GM21529 (cell line): ENCODE data around the gene TTLL5.
"Not testable (repeated sequence)": the region's sequence is repeated elsewhere in the genome, so short reads cannot be mapped to it uniquely, and the experiment has no call there.

ENCODE experiments used
- ATAC-seq: cut with Tn5 transposase; IDR thresholded peaks from one replicate; pipeline ENCODE4 v1.9.1; 2021; ENCODE audit not compliant: unreplicated experiment

TTLL5 gene

GRCh38 chr14:75831455-75831854 lies 170.4 kb downstream of the TTLL5 start:
- ATAC-seq, result no peak

GRCh38 chr14:75831952-75832351 lies 170.9 kb downstream of the TTLL5 start:
- no peak for ATAC-seq

GRCh38 chr14:75832621-75833297 lies 171.7 kb downstream of the TTLL5 start:
- no peak for ATAC-seq

GRCh38 chr14:75833326-75834020 lies 172.4 kb downstream of the TTLL5 start:
- no peak for ATAC-seq

DNA sequence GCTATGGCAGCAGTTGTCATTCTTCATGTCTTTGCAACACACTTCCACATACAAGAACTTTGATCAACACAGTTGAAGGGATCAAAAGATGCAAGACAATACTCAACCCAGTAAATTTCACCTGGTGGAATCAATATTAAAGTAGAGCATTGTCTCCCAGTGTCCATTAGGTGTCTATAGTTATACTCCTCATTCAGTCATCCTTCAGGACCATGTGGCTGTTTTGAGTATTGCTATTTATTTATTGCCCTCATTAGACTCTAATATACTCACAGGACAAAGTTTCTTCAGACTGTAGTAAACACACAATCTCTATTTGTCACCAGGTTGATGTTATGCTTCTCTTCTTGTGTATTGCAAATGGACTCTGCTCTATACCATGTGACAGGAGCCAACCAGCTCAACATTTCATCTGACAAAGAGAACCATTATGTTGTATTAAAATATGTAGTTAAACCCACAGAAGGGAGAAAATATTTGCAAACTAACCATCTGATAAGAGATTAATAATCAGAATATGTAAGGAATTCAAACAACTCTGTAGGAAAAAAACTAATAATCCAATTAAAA lies 174.2 kb downstream of the TTLL5 start:
- no peak for ATAC-seq

DNA sequence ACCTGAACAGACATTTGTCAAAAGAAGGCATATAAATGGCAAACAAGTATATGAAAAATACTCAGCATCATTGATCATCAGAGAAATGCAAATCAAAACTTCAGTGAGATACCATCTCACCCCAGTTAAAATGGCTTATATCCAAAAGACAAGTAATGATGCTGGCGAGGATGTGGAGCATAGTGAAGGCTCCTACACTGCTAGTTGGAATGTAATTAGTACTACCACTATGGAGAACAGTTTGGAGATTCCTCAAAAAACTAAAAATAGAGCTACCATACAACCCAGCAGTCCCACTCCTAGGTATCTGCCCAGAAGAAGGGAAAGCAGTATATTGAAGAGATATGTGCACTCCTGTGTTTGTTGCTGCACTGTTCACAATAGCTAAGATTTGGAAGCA lies 174.7 kb downstream of the TTLL5 start:
- no peak for ATAC-seq

DNA sequence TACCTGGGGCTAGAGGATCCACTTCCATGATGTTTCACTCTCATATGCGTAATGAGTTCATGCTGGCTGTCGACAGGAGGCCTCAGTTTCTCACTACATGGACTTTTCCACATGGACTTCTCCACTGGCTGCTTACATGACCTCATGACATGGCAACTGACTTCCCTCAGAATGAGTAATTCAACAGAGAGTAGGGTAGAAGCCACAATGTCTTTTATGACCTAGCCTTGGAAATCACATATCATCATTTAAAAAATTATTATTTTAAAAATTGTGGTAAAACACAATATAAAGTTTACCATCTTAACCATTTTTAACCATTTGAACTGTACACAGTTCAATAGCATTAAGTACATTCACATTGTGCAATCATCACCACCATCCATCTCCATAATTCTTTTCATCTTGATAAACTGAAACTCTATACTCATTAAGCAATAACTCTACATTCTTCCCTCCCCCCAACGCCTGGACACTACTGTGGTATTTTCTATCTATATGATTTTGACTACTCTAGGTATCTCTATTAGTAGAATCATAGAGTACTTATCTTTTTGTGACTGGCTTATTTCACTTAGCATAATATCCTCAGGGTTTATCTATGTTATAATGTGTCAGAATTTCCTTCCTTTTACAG lies 176.2 kb downstream of the TTLL5 start:
- ATAC-seq, result no peak

DNA sequence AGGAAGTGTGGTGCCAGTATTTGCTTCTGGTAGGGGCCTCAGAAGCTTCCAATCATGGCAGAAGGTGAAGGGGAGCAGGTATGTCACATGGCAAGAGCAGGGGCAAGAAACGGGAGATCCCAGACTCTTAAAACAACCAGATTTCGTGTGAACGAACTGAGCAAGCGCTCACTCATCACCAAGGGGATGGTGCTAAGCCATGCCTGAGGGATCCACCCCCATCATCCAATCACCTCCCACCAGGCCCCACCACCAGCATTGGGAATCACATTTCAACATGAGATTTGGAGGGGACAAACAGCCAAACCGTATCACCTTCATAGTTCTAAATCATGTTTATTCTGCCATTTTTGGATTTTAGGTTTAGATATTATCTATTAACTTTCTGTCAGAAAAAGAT lies 179.9 kb downstream of the TTLL5 start:
- ATAC-seq, result no peak

GRCh38 chr14:75842551-75842950 lies 181.5 kb downstream of the TTLL5 start:
- no peak for ATAC-seq

DNA sequence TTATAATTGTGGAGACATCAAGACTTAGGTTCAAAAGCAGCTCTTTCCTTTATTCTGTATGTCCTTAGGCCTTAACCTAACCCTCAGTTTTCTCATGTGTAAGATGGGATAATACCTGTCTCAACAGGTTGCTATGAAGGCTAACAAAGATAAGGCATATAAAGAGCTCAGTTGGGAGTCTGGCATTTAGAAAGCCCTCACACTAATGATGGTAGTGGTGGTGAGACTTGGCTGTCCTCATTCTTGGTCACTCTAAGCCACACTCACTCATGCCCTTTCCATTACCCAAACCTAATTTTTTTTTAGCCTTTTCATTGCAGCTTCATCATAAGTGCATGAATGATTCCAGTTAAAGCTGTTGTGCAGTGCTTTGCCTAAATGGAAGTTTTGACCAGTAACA lies 183.4 kb downstream of the TTLL5 start:
- ATAC-seq, result no peak

GRCh38 chr14:75845136-75845804 lies 184.2 kb downstream of the TTLL5 start:
- ATAC-seq, result no peak

DNA sequence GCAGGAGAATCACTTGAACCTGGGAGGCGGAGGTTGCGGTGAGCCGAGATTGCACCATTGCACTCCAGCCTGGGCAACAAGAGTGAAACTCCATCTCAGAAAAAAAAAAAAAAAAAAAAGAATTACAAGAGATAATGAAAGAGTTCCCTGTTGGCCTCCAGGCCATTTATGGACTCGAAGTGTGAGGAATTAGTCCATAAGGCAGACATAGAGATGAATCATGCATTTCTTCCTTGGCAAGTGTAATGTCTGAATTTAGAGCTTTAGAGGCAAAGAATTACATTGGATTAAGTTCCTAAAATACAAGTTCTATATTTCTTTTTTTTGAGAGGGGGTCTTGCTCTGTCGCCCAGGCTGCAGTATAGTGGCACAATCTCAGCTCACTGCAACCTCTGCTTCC lies 185.6 kb downstream of the TTLL5 start:
- not testable (repeated sequence) for ATAC-seq

DNA sequence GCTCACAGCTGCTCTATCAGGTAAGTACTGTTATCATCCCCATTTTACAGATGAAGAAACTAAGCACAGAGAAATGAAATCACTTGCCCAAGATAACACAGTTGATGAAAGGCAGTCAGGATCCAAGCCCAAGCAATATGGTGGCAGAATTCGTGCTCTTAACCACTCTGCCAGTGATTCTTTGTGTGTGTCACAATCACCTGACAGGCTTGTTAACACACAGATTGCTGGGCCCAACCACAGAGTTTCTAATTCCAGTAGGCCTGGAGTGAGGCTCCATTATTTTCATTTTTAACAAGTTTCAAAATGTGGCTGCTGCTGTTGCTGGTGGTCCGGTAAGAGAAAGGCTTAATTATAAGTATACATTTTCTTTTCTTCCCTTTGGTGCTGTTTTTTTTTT lies 186.5 kb downstream of the TTLL5 start:
- ATAC-seq, result no peak

- ATAC-seq, result no peak
Observed at GRCh38 chr14:75848167-75848913, 187.3 kb downstream of the TTLL5 start.

- no peak for ATAC-seq
Observed at GRCh38 chr14:75849300-75849895, 188.4 kb downstream of the TTLL5 start.

DNA sequence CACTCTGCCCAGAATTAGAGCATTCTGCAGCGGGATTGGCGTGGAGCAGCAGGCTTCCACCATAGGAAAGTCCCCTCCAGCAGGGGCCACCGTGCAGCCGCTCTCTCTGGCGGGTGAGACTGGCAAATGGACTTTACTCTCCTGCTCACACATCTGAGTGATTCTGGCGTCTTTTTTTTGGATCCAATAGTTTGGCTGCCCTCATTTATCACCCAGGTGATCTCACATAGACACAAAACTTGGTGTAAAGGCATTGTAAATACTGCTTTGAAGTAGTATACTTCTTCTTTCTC lies 190.5 kb downstream of the TTLL5 start:
- no peak for ATAC-seq

- no peak for ATAC-seq
Observed at GRCh38 chr14:75854111-75854799, 193.2 kb downstream of the TTLL5 start.

DNA sequence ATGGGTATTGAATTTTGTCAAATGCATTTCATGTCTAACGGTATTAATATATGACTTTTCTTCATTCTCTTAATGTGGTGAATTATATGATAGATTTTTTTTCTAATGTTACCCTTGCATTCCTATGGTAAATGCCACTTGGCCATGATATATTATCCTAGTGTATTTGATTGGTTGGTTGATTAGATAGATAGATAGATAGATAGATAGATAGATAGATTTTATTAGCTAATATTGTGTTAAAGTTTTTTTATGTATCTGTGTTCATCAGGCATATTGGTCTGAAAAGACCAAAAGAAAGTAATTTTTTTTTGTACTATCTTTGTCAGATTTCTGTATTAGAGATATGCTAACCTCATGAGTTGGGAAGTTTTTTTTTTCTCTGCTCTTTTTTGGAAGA lies 196.2 kb downstream of the TTLL5 start:
- no peak for ATAC-seq

GRCh38 chr14:75858362-75858761 lies 197.3 kb downstream of the TTLL5 start:
- no peak for ATAC-seq

- ATAC-seq, result no peak
Observed at GRCh38 chr14:75859746-75860145, 198.7 kb downstream of the TTLL5 start.
